IMR-90 (cell line): ENCODE data around the gene MBD1. TPM values are rescaled to one million over a fixed set of nuclear protein-coding genes. Genes with fewer than 3 reads are reported as not detected.

ENCODE experiments used
- ATAC-seq: fragments of 200-7000 bp; cut with Tn5 transposase; 2 replicates; pipeline ENCODE4 v1.9.1; 2020; ENCODE audit warnings: low read depth, mild to moderate bottlenecking, moderate library complexity
- BruUV-seq: library from RNA; stranded (reverse); fragments of 400-500 nt; replicated peaks from 2 replicates; lab custom pipeline; 2021; lab: Mats Ljungman, UMichigan
- CTCF ChIA-PET: fragments of 300-600 bp; formaldehyde crosslinking; extraction: SDS; loops from one replicate; lab custom pipeline; 2021; ENCODE audit warnings: antibody characterized with exemption; lab: Yijun Ruan, JAX
- POLR2A ChIA-PET: fragments of 300-600 bp; sonication (Branson Sonifier 250); formaldehyde crosslinking; loops from one replicate; lab custom pipeline; 2022; ENCODE audit warnings: antibody characterized with exemption; ENCODE audit not compliant: unreplicated experiment; lab: Charles Lee
- DNase-seq: peaks from one replicate; pipeline ENCODE4 v3.0.0; 2013
- H2AFZ ChIP-seq: replicated peaks from 2 replicates; pipeline ENCODE3; 2013; ENCODE audit warnings: low read length, mild to moderate bottlenecking; ENCODE audit not compliant: poor library complexity
- H2AK5ac ChIP-seq: 2 replicates; pipeline ENCODE4 v1.6.1; 2013; ENCODE audit warnings: low read depth, low read length, inconsistent platforms
- H2AK9ac ChIP-seq: replicated peaks from 2 replicates; pipeline ENCODE3; 2013; ENCODE audit warnings: mild to moderate bottlenecking, low read depth, low read length, moderate library complexity; ENCODE audit not compliant: poor library complexity
- H2BK120ac ChIP-seq: 2 replicates; pipeline ENCODE4 v1.6.1; 2013; ENCODE audit warnings: low read depth, low read length, inconsistent platforms
- H2BK15ac ChIP-seq: 3 replicates; pipeline ENCODE4 v1.6.1; 2013; ENCODE audit warnings: low read depth, low read length, inconsistent platforms
- H2BK20ac ChIP-seq: 2 replicates; pipeline ENCODE4 v1.6.1; 2013; ENCODE audit warnings: low read depth, mild to moderate bottlenecking, inconsistent platforms, low read length, moderate library complexity
- H2BK5ac ChIP-seq: 2 replicates; pipeline ENCODE4 v1.6.1; 2013; ENCODE audit warnings: mild to moderate bottlenecking, low read depth, low read length, inconsistent platforms; ENCODE audit not compliant: poor library complexity, severe bottlenecking
- H3K14ac ChIP-seq: replicated peaks from 2 replicates; pipeline ENCODE4 v1.6.1; 2013; ENCODE audit warnings: low read depth, low read length, inconsistent platforms
- H3K18ac ChIP-seq: 2 replicates; pipeline ENCODE4 v1.6.1; 2013; ENCODE audit warnings: low read depth, low read length, control low read depth
- H3K23ac ChIP-seq: 2 replicates; pipeline ENCODE4 v1.6.1; 2013; ENCODE audit warnings: low read depth, low read length, inconsistent platforms
- H3K27ac ChIP-seq: 2 replicates; pipeline ENCODE4 v1.5.1; 2013; ENCODE audit warnings: mild to moderate bottlenecking, control low read depth, low read length; ENCODE audit not compliant: insufficient read depth
- H3K27me3 ChIP-seq: 2 replicates; pipeline ENCODE4 v1.6.1; 2013; ENCODE audit warnings: low read length; ENCODE audit not compliant: control insufficient read depth, insufficient read depth
- H3K36me3 ChIP-seq: 2 replicates; pipeline ENCODE4 v1.6.1; 2013; ENCODE audit warnings: low read length, mixed read lengths; ENCODE audit not compliant: control insufficient read depth, insufficient read depth
- H3K4ac ChIP-seq: 2 replicates; pipeline ENCODE4 v1.6.1; 2013; ENCODE audit warnings: low read depth, low read length, inconsistent platforms
- H3K4me1 ChIP-seq: 2 replicates; pipeline ENCODE4 v1.6.1; 2013; ENCODE audit warnings: low read length, mixed read lengths; ENCODE audit not compliant: control insufficient read depth, insufficient read depth
- H3K4me2 ChIP-seq: 2 replicates; pipeline ENCODE4 v1.6.1; 2013; ENCODE audit warnings: low read depth, mild to moderate bottlenecking, control low read depth, low read length, moderate library complexity
- H3K4me3 ChIP-seq: 2 replicates; pipeline ENCODE4 v1.5.1; 2013; ENCODE audit warnings: low read depth, mild to moderate bottlenecking, control low read depth, low read length, moderate library complexity; ENCODE audit not compliant: insufficient read depth
- H3K56ac ChIP-seq: 2 replicates; pipeline ENCODE4 v1.6.1; 2013; ENCODE audit warnings: low read length, inconsistent platforms; ENCODE audit not compliant: insufficient read depth; ENCODE audit errors: extremely low read depth
- H3K79me1 ChIP-seq, 2 experiments: 2 replicates each; pipeline ENCODE4 v1.6.1; 2013; ENCODE audit warnings: low read length in 2 of 2, inconsistent platforms in 1 of 2, low read depth in 1 of 2
- H3K9ac ChIP-seq: 2 replicates; pipeline ENCODE4 v1.6.1; 2013; ENCODE audit warnings: low read depth, low read length, control low read depth
- H3K9me1 ChIP-seq: 2 replicates; pipeline ENCODE4 v1.6.1; 2013; ENCODE audit warnings: low read length, inconsistent platforms; ENCODE audit not compliant: insufficient read depth
- H3K9me3 ChIP-seq: 2 replicates; pipeline ENCODE4 v1.6.1; 2013; ENCODE audit warnings: low read length; ENCODE audit not compliant: control insufficient read depth, insufficient read depth
- H4K20me1 ChIP-seq: 2 replicates; pipeline ENCODE4 v1.6.1; 2013; ENCODE audit warnings: low read length, inconsistent platforms; ENCODE audit not compliant: insufficient read depth
- H4K5ac ChIP-seq: 2 replicates; pipeline ENCODE4 v1.6.1; 2013; ENCODE audit warnings: mild to moderate bottlenecking, low read depth, low read length, control low read depth
- H4K8ac ChIP-seq, 2 experiments: 2 replicates each; pipeline ENCODE4 v1.6.1; 2013; ENCODE audit warnings: low read depth in 2 of 2, low read length in 2 of 2, control low read depth in 1 of 2, inconsistent platforms in 1 of 2
- H4K91ac ChIP-seq: 2 replicates; pipeline ENCODE4 v1.6.1; 2013; ENCODE audit warnings: low read depth, low read length, inconsistent platforms; ENCODE audit not compliant: insufficient read depth
- BHLHE40 ChIP-seq: fragments of 150-350 bp; IDR thresholded peaks from 2 replicates; pipeline ENCODE4 v1.6.1; 2016; ENCODE audit warnings: mild to moderate bottlenecking, low read depth, low read length
- CEBPB ChIP-seq: IDR thresholded peaks from 2 replicates; pipeline ENCODE4 v1.6.1; 2012; ENCODE audit warnings: low read depth, low read length, improper control_type of control experiment
- CHD1 ChIP-seq: IDR thresholded peaks from 2 replicates; pipeline ENCODE4 v1.6.1; 2012; ENCODE audit warnings: low read depth, low read length, improper control_type of control experiment
- ELK1 ChIP-seq: fragments of 150-350 bp; IDR thresholded peaks from 2 replicates; pipeline ENCODE4 v1.6.1; 2016; ENCODE audit warnings: low read depth, mild to moderate bottlenecking, low read length, moderate library complexity, borderline replicate concordance
- FOS ChIP-seq: fragments of 150-350 bp; IDR thresholded peaks from 2 replicates; pipeline ENCODE4 v1.6.1; 2016; ENCODE audit warnings: low read depth, low read length
- MAFK ChIP-seq: IDR thresholded peaks from 2 replicates; pipeline ENCODE4 v1.6.1; 2012; ENCODE audit warnings: low read depth, low read length, improper control_type of control experiment
- MAZ ChIP-seq: IDR thresholded peaks from 2 replicates; pipeline ENCODE4 v1.6.1; 2012; ENCODE audit warnings: low read depth, mild to moderate bottlenecking, low read length, improper control_type of control experiment, moderate library complexity, borderline replicate concordance
- MXI1 ChIP-seq: IDR thresholded peaks from 2 replicates; pipeline ENCODE4 v1.6.1; 2012; ENCODE audit warnings: low read depth, mild to moderate bottlenecking, low read length, moderate library complexity, borderline replicate concordance
- POLR2A ChIP-seq: IDR thresholded peaks from 2 replicates; pipeline ENCODE4 v1.6.1; 2012; ENCODE audit warnings: mild to moderate bottlenecking, low read depth, low read length
- RAD21 ChIP-seq: IDR thresholded peaks from 2 replicates; pipeline ENCODE4 v1.6.1; 2012; ENCODE audit warnings: low read length, improper control_type of control experiment
- RCOR1 ChIP-seq: IDR thresholded peaks from 2 replicates; pipeline ENCODE4 v1.6.1; 2012; ENCODE audit warnings: mild to moderate bottlenecking, low read length, improper control_type of control experiment; ENCODE audit not compliant: insufficient replicate concordance
- RFX5 ChIP-seq: IDR thresholded peaks from 2 replicates; pipeline ENCODE4 v1.8.0; 2012; ENCODE audit warnings: low read depth, mild to moderate bottlenecking, low read length, moderate library complexity
- SMC3 ChIP-seq: fragments of 150-350 bp; IDR thresholded peaks from 2 replicates; pipeline ENCODE4 v1.6.1; 2016; ENCODE audit warnings: low read depth, mild to moderate bottlenecking, antibody characterized with exemption, low read length, moderate library complexity
- USF2 ChIP-seq: fragments of 150-350 bp; IDR thresholded peaks from 2 replicates; pipeline ENCODE4 v1.6.1; 2017; ENCODE audit warnings: mild to moderate bottlenecking, antibody characterized with exemption, low read length, low read depth
- WGBS, 2 experiments: methylation state at CpG; one replicate each; pipeline versions ENCODE4 v1.1.5 to v1.1.7; 2013; ENCODE audit warnings: missing lambda C conversion rate in 2 of 2; ENCODE audit not compliant: insufficient read length in 1 of 2; ENCODE audit errors: extremely low coverage in 2 of 2; 5-methylcytosine and 5-hydroxymethylcytosine counted together
- dilution Hi-C: fragments of 300-500 bp; cut with HindIII; formaldehyde crosslinking; loops from one replicate; pipeline ENCODE4 v1.14.3; 2018; ENCODE audit warnings: low sequenced_read_pairs; ENCODE audit not compliant: unreplicated experiment
- in situ Hi-C: fragments of 300-500 bp; cut with MboI; formaldehyde crosslinking; loops from 3 replicates; pipeline ENCODE4 v1.14.3; 2019; ENCODE audit warnings: low sequenced_read_pairs, inconsistent platforms, mixed read lengths
- intact Hi-C: fragments of 100-400 bp; cut with micrococcal nuclease; formaldehyde crosslinking; loops from 2 replicates; pipeline ENCODE4 v1.10.0; 2022
- polyA plus RNA-seq, 3 experiments: library from polyadenylated mRNA; depleted of rRNA; stranded (reverse); fragments of >200 nt; gene quantifications; 2 replicates each; pipeline ENCODE4 v1.2.3, GENCODE V29; 2012; ENCODE audit warnings: low replicate concordance in 1 of 3
- total RNA-seq: library from RNA; depleted of rRNA; stranded (reverse); fragments of >200 nt; gene quantifications from 2 replicates; pipeline ENCODE4 v1.2.3, GENCODE V29; 2012

The MBD1 gene
- total and polyA plus RNA-seq, 2 of the 4 experiments (the other 2 are of a cell fraction), result 31.7 to 56.5 TPM

GRCh38 chr18:50285631-50286321 lies 4.5 kb upstream of the MBD1 start (continued):
- no peak for TF ChIP-seq POLR2A
- no peak for TF ChIP-seq USF2
- TF ChIP-seq RCOR1, result no peak
- no peak for TF ChIP-seq FOS

- ChIA-PET CTCF (no interaction called here), POLR2A (no interaction called here)
- intact Hi-C loops, result loop anchor here (5.0 to 10.0 kb wide), 2 partner anchors 72 to 790 kb away; partner anchors contain the start of gene RPL17
- Histone ChIP-seq H2BK15ac (no peak overlapping the region), H3K79me1 (peaks cover 12 to 35% of the 10 kb centered on the region in 2 experiments; a peak in 3 of 4 replicates), H2BK20ac (no peak overlapping the region), H2BK5ac (no peak overlapping the region), H3K9ac (no peak overlapping the region), H2AFZ (no peak overlapping the region), H3K56ac (no peak overlapping the region), H4K8ac (no peak overlapping the region), H2AK5ac (no peak overlapping the region), H3K4me1 (peaks cover 6% of the 10 kb centered on the region), H3K4me2 (no peak overlapping the region), H3K9me1 (peaks cover 5% of the 10 kb centered on the region; the same call in 1 of the 2 replicates), H3K9me3 (no peaks in the 10 kb centered on the region), H2AK9ac (no peak overlapping the region), H3K27me3 (no peaks in the 10 kb centered on the region), H3K36me3 (peaks cover 30% of the 10 kb centered on the region), H2BK120ac (no peak overlapping the region), H3K14ac (no peak overlapping the region), H3K18ac (no peak overlapping the region), H4K91ac (no peak overlapping the region), H3K23ac (no peak overlapping the region), H4K5ac (no peak overlapping the region), H3K4me3 (no peak overlapping the region), H4K20me1 (peaks cover 3% of the 10 kb centered on the region; the same call in 1 of the 2 replicates), H3K27ac (no peak overlapping the region), H3K4ac (no peak overlapping the region)
- in situ Hi-C loops, result loop anchor here (25.0 kb wide), 2 partner anchors 752 to 1648 kb away; partner anchors contain the start of gene SMAD4
- ATAC-seq (no peak), DNase-seq (no peak)
- dilution Hi-C loops, result no loop called here
- BruUV-seq, result no TSS peak
- WGBS, 2 experiments, result 88% methylated on average over 7 of the region's 13 CpGs; no CpG with 5 or more reads in 1 of the 2 experiments
- TF ChIP-seq SMC3 (no peak), CEBPB (no peak), MAZ (no peak), MAFK (no peak), RAD21 (no peak), FOS (no peak), USF2 (no peak), BHLHE40 (no peak), CHD1 (no peak), RFX5 (no peak), POLR2A (no peak), MXI1 (no peak), ELK1 (no peak)
Measured at GRCh38 chr18:50285071-50285470, 3.7 kb upstream of the MBD1 start.
